Measurements from ENCODE around the gene SDHAF2. TPM values are rescaled to one million over a fixed set of nuclear protein-coding genes. Genes with fewer than 3 reads are reported as not detected.

SDHAF2 gene
- total RNA-seq, 1 donor from 2014 or later = 35.2 TPM

DNA sequence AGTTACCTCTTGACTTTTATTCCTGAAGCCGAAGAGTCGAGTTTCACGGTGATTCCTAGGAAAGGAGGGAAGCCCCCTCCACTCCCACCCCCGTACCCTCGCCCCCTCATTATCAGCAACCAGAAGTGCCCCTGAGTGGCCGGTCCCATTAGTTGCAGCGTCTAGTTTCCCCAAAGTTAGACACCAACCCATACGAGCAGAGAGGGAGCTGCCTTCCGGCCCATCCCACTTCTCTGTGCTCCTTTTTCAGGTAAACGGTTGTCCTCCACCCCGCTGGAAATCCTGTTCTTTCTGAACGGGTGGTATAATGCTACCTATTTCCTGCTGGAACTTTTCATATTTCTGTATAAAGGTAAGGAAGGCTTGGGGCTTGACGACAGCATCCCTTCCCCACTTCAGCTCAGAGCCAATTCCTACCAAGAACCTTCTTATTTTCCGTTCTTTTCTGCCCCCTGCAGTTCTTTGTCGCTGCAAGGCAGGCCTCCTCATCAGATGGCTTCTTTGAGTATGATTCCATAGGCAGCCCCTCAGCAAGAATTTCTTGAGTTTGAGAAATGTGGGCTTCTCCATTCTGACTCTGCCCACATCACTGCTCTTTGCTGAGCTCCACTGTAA is 36.8 kb upstream of the SDHAF2 start:
- Histone ChIP-seq H3K4me1 (peaks cover 19% of the 10 kb centered on the region), H3K9me3 (no peaks in the 10 kb centered on the region), H3K27ac (peak overlapping the region; percentile 86), H3K36me3 (peaks cover 38% of the 10 kb centered on the region), H3K27me3 (ENCODE audit: low read depth) (no peaks in the 10 kb centered on the region), H3K4me3 (peak overlapping the region; percentile 74)
- DNase-seq (no peak), ATAC-seq (peak; percentile 37 to 41)
- intact Hi-C loops (cut with DNase I) = loop anchor here (10.0 kb wide), 1 partner anchor 58 kb away; the partner anchor contains the start of genes DDB1 and TKFC
- TF ChIP-seq, protein P1, sequence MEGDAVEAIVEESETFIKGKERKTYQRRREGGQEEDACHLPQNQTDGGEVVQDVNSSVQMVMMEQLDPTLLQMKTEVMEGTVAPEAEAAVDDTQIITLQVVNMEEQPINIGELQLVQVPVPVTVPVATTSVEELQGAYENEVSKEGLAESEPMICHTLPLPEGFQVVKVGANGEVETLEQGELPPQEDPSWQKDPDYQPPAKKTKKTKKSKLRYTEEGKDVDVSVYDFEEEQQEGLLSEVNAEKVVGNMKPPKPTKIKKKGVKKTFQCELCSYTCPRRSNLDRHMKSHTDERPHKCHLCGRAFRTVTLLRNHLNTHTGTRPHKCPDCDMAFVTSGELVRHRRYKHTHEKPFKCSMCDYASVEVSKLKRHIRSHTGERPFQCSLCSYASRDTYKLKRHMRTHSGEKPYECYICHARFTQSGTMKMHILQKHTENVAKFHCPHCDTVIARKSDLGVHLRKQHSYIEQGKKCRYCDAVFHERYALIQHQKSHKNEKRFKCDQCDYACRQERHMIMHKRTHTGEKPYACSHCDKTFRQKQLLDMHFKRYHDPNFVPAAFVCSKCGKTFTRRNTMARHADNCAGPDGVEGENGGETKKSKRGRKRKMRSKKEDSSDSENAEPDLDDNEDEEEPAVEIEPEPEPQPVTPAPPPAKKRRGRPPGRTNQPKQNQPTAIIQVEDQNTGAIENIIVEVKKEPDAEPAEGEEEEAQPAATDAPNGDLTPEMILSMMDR (IDR thresholded peaks at IDR 0.05) = no peak

DNA sequence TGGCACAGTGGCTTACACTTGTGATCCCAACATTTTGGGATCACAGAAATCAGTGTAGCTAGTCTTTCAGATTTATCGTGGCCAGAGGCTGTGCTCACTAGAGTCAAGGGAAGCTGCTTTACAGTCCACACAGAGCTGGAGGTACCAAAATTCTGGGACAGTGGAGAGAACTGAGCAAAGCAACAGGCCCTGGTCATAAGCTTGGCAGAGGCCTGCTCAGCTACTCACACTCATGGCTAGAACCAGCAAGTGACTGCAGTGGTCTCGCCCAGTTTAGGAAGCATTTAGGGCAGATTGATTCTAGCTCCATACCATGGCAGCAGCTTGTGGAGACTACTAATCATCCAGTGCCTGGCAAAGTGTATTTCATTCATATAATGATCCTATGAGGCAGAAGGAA is 28.8 kb upstream of the SDHAF2 start:
- no peak overlapping the region for H3K4me3 ChIP-seq
- ATAC-seq = no peak
- H3K27ac ChIP-seq = no peak overlapping the region
- intact Hi-C loops (cut with DNase I) = no loop called here
- DNase-seq = no peak
- H3K27me3 ChIP-seq (ENCODE audit: low read depth) = no peaks in the 10 kb centered on the region
- H3K4me1 ChIP-seq = no peaks in the 10 kb centered on the region
- H3K36me3 ChIP-seq = peaks cover 85% of the 10 kb centered on the region
- TF ChIP-seq, protein P1 (IDR thresholded peaks at IDR 0.05) = no peak
- H3K9me3 ChIP-seq = no peaks in the 10 kb centered on the region

DNA sequence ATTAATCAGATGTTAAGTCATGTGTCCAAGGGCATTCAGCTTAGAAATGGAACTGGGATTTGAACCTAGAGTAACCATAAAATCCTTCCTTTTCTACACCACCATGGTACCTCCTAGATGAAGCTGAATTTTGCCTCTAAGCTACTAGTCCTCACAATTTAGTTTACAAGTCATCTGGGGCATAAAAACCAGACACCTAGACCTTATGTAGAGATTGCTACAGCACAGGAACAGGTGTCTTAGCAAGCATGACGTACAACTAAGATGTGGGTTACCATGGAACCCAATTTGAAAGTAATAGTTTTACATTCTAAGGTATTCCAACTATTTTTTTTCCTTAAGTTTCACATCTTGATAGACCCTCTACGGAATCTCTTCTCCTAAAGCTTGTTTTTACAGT is 28.4 kb upstream of the SDHAF2 start:
- H3K27ac ChIP-seq = no peak overlapping the region
- no peaks in the 10 kb centered on the region for H3K9me3 ChIP-seq
- no peaks in the 10 kb centered on the region for H3K4me1 ChIP-seq
- ATAC-seq (no peak), DNase-seq (no peak)
- H3K27me3 ChIP-seq (ENCODE audit: low read depth) = no peaks in the 10 kb centered on the region
- TF ChIP-seq, protein P1 (IDR thresholded peaks at IDR 0.05) = no peak
- no peak overlapping the region for H3K4me3 ChIP-seq
- peaks cover 85% of the 10 kb centered on the region for H3K36me3 ChIP-seq
- intact Hi-C loops (cut with DNase I) = no loop called here

DNA sequence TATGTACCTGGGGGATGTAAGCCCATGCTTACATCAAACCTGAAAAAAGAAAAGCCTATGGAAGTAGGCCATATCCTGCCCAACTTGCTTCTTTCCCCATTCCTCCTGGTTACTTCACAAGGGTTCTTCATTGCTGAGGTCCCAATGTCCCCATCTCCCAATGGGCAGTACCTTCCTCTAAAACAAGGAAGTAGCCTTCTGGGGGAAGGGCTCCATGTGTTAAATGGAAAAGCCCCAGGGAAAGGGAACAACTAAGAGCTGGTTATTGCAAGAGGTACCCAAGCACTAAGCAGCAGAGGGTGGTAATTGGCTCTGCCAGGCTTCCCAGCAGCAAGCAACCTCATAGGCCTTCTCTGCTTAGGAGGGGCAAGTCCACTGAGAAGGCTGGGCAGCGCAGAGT is 26.3 kb upstream of the SDHAF2 start:
- no peaks in the 10 kb centered on the region for H3K4me1 ChIP-seq
- no peaks in the 10 kb centered on the region for H3K9me3 ChIP-seq
- TF ChIP-seq, protein P1 (IDR thresholded peaks at IDR 0.05) = no peak
- DNase-seq (no peak), ATAC-seq (peak in 1 of 2 donors; percentile 7)
- H3K27ac ChIP-seq = no peak overlapping the region
- peaks cover 87% of the 10 kb centered on the region for H3K36me3 ChIP-seq
- H3K27me3 ChIP-seq (ENCODE audit: low read depth) = no peaks in the 10 kb centered on the region
- H3K4me3 ChIP-seq = no peak overlapping the region
- intact Hi-C loops (cut with DNase I) = no loop called here

DNA sequence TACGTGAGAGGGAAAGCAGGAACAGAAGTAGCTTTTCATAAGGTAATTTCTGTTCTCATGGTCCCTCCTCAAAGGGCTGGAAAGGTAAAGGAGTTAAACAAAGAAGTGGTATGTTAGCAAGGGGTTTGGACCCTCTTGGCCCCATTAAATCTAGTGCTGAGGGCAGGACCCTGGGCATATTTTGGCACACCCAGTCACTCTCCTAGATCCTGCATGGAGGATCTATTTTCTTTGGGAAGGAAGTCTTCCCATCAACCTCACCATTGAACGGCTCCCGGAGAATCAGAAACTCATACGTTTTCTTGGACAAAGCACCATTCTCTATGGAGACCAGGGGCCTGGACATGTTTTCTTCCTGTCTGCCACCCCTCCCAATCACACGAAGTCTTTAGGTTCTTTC is 25.8 kb upstream of the SDHAF2 start:
- Histone ChIP-seq H3K4me1 (no peaks in the 10 kb centered on the region), H3K36me3 (peaks cover 87% of the 10 kb centered on the region), H3K27me3 (ENCODE audit: low read depth) (no peaks in the 10 kb centered on the region), H3K9me3 (no peaks in the 10 kb centered on the region), H3K4me3 (no peak overlapping the region), H3K27ac (no peak overlapping the region)
- no peak for ATAC-seq
- DNase-seq = no peak
- intact Hi-C loops (cut with DNase I) = no loop called here
- TF ChIP-seq, protein P1 (IDR thresholded peaks at IDR 0.05) = no peak

Measured in lower lobe of right lung (tissue), 2 donors.